HG02938 (cell line): ENCODE results near the gene BAHCC1.
"Not testable (repeated sequence)": the region's sequence is repeated elsewhere in the genome, so short reads cannot be mapped to it uniquely, and the experiment has no call there.

Experiments
- ATAC-seq: cut with Tn5 transposase; IDR thresholded peaks from one replicate; pipeline ENCODE4 v1.9.1; 2021; ENCODE audit warnings: mild to moderate bottlenecking, moderate library complexity; ENCODE audit not compliant: unreplicated experiment

The BAHCC1 gene

DNA sequence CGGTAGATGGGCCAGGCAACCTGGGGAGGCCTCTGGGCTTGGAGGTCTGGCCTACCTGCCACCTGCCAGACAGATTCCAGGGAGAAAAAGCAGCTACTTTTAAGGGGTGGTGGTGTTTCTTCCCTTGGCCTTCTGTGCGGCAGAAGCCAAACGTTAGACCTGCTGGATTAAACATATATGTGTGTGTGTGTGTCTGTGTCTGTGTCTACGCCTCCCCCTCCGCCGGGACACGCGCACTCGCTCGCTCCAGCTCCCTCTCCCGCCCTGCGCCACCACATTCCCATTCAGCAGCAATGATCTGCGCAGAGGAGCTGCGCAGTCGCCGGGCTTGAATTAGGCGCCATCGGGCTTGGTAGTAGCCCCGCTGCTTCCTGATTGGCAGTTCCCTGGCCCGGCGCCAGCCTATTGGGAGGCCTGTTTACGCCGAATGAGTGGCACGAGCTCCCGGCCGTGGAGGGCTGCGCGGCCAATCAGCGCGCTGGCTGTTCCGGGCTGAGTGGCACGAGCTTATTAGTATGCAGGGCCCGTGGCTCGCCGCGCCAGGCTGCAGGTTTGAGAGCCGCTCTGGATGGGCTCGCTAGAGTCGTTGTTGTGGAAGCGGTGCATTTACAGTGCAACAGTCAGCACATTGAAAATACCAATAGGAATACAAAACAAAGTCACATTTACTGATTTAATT lies at the start of gene BAHCC1:
TSS of gene BAHCC1 (plus strand) at position 537 of the 679 bp plus-strand sequence. CDS start 4,283 bp downstream, outside the sequence.
- no peak for ATAC-seq

DNA sequence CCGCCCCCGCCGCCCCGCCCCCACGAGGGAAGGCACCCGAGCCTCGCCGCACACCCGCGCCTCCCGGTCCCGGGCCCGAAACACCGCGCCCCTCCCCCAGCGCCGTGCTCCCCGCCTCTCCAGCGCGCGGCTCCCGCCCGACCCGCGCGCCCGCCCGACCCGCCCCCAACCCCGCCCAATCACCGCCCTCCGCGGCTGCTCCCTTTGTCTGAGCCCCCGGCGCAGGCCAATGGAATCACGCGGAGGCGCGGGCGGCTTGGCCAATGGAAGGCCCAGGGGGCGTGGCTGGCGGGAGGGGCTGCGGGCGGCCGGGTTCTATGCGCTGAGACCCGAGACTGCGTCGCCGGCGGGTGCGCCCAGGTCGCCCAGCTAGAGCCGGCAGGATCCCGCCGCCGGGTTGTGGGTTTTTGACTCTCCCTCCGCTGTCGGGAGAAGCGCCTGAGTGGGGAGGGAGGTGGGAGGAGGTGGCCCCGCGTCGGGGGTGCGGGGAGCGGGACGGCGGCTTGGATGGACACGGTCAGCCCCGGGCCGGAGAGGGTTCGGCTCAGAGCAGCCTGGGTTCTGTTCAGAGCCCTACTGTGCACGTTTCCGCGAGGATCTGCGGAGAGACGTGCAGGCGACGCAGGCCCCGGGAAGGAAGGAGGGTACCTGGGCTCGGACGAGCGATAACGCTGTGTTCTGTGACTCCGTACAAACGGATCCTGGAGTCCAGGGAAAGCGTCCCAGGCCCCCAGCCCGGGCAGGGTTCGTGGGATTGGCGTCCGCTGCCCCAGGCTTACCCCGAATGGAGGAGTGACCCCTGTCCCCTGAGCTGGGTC lies 49.0 kb upstream of the BAHCC1 start:
- ATAC-seq, result peak; percentile 61

DNA sequence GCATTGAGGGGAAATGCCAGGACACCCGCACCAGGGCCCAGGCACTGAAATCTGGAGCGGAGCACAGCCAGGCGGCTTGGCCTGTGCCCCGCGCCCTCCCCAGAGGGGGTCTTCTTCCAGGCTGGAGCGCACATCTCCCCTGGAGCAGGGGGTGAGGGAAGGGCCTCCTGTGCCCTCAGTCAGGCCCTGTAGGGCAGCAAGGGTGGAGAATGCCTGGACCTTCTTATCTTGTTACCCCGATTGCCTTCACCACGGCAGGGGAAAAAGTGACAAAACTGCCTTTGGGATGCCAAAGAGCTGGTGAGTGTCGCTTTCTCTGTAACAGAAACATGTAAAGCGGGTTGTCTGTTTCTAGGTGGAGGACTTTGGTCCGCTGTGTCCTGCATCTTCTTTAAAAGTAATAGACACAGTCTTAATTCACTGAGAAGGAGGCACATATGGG lies 48.3 kb upstream of the BAHCC1 start:
- ATAC-seq, result no peak

DNA sequence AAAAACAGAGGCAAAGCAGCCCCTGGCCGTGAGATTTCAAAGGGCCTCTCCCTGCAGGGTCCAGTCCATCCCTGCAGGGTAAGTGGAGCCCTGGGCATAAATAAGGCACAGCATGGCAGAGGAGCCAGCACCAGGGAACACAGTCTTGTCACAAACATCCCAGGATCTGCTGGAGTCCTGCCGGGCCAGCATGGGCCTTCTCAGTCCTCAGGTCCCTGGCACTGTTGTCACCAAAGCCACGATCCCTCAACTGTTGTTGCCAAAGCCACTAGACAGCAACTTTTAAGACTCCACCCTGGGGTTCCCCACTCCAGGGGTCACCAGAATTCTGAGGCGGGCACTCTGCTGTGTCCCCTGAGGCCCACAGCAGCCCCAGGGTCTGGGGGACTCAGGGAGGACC lies 47.8 kb upstream of the BAHCC1 start:
- no peak for ATAC-seq

DNA sequence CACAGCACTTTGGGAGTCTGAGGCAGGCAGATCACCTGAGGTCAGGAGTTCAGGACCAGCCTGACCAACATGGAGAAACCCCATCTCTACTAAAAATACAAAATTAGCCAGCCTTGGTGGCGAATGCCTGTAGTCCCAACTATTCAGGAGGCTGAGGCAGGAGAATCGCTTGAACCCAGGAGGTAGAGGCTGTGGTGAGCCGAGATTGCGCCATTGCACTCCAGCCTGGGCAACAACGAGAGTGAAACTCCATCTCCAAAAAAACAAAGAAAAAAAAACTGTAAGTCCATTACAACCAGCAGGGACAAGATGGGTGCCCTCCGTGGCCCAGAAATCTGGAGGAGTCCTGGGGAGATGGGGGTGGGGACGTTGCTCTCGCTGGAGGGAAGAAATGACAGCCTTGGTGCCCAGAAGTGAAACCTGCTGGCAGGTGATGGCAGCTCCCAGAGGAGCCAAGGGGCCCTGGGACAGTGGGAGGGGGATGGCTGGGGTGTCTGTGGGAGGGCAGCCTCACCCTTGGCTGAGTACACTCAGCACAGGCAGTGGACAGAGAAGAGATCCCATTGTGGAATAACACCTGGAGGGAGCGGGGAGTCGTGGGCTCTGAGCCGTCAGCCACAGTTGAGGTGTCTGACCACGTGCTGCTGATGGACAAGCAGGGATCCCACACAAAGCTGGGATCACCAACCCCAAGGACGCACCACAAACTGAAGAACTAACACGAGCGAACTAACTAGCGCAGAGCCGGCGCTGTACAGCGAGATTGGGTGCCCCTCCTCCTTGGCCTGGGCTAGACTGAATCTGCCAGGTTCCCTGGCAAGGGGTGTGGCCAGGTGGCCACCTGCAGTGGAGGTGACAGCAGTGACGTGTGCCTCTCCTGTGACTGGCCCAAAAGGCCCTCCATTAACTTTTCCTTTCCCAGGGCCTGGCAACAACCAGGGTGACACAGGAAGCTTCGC lies 46.9 kb upstream of the BAHCC1 start:
- ATAC-seq, result no peak

DNA sequence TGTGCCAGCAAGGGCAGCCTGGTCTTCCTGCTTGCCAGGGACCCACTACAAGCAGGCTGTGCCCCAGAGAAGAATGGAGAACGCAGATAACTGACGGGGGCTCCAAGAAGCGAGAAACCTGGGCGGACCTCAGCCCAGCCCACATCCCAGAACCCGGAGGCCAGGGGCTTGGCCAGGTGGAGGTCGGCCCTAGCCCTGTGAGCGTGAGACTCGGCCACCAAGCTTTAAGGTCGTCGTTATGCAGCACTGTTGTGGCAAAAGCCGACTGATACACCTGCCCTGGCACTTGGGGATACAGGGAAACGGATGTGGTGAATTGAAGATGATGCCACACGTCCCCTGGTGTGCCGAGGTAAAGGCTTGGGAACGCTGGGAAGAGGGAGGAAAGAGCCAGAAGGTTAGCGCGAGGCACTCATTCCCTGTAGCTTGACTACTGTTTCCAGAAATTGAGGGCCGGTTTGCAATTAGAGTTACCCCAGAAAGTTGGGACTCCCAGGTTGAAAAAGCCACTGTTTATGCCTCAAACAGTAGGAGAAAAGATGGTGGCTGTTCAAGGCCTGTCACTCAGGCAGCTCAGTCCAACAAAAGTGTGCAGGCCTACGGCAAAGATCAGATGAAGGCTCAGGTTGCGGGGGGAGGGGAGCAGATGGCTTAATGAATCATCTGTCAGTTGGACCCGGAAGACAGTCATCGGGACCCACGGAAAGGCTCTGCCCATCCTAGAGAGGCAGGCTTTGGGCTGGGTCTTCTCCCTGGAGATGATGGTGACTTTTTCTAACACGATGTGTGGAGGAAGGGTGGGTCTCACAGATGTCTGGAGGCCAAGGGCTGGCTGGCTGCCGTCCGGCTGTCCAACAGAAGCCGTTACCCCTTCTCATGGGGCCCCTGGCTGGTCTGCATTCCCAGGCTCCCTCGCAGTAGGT lies 45.6 kb upstream of the BAHCC1 start:
- no peak for ATAC-seq

DNA sequence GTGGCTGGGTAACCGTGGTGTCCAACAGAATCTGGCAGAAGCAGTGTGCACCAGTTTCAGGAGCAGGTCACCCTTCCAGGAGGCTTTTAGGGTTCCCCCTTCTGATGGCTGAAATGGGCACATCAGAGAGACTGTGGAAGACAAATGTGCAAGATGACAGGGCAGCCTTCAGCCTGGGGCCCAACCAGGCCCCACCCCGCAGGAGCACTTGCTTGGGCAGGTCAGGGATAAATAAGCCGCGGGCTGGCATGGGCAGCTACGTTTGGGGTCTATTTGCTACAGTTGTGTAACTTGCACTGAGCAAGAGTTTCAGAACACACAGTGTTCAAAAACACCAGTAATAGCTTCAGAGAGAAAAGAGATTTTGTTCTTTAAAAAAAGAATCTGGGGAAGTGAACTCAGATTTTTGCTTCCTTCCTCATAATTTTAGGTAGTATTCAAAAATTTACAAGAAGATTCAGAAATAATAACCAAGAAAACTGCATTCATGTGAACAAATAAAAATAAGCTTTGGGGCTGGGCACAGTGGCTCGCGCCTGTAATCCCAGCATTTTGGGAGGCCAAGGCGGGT lies 44.9 kb upstream of the BAHCC1 start:
- ATAC-seq, result no peak

DNA sequence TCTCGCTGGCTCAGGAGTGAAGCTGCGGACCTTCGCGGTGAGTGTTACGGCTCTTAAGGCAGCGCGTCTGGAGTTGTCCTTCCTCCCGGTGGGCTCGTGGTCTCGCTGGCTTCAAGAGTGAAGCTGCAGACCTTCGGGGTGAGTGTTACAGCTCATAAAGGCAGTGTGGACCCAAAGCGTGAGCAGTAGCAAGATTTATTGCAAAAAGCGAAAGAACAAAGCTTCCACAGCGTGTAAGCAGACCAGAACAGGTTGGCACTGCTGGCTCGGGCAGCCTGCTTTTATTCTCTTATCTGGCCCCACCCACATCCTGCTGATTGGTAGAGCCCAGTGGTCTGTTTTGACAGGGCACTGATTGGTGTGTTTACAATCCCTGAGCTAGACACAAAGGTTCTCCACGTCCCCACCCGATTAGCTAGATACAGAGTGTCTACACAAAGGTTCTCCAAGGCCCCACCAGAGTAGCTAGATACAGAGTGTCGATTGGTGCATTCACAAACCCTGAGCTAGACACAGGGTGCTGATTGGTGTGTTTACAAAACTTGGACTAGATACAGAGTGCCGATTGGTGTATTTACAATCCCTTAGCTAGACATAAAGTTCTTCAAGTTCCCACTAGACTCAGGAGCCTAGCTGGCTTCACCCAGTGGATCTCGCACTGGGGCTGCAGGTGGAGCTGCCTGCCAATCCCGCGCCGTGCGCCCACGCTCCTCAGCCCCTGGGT lies 43.8 kb upstream of the BAHCC1 start:
- ATAC-seq, result not testable (repeated sequence)

DNA sequence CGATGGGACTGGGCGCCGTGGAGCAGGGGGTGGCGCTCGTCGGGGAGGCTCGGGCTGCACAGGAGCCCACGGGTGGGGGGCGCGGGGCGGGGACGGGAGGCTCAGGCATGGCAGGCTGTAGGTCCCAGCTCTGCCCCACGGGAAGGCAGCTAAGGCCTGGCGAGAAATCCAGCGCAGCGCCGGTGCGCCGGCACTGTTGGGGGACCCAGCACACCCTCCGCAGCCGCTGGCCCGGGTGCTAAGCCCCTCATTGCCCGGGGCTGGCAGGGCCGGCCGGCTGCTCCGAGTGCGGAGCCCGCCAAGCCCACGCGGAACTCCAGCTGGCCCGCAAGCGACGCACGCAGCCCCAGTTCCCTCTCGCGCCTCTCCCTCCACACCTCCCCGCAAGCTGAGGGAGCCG lies 43.2 kb upstream of the BAHCC1 start:
- ATAC-seq, result not testable (repeated sequence)

DNA sequence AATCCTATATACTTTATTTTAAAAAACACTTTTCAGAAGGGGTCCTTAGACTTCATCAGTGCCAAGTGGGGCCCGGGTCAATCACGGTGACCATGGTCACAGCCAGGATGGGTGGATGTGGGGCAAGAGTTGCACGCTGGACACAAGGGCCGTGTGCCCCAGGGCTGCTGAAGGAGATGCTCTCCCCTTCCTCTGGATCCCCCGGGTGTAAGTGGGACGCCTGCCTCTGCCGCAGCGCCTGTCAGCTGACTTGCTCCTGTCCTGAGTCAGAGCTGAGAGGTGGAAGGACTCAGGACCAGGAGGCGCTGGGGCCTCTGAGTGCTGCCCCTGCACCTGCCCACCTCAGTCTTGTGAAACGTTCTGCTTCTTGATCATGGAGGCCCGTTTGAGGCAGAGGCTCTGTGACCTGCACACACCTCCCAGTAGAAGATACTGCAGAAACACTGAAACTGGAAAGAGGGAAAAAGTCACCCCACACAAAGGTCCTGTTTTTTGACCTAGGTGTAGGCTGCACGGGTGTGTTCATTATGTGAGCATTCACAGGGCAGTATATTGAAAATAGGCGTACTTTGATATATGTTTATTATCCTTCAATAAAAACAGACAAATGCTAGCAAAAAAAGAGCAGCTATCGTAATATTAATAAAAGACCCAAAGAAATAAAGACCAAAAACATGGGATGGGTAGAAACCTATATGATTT lies 40.9 kb upstream of the BAHCC1 start:
- ATAC-seq, result no peak

DNA sequence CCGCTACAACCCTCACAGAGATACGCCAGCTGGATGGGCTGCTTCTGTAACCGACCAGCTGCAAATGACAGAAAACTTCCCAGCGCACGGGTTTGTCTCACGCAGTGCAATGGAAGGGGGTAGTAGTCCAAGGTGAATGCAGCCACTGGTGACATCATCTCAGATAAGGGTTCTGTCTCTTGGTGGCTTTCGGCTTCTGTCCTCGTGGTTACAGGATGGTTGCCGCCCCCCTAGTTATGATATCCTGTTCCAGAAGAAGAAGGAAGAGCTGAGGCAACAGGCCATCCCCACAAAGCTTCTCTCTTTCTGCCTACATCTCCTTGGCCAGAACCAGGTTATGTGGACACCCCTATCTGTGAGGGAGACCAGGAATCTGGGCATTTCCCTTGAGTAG lies 40.3 kb upstream of the BAHCC1 start:
- ATAC-seq, result no peak

DNA sequence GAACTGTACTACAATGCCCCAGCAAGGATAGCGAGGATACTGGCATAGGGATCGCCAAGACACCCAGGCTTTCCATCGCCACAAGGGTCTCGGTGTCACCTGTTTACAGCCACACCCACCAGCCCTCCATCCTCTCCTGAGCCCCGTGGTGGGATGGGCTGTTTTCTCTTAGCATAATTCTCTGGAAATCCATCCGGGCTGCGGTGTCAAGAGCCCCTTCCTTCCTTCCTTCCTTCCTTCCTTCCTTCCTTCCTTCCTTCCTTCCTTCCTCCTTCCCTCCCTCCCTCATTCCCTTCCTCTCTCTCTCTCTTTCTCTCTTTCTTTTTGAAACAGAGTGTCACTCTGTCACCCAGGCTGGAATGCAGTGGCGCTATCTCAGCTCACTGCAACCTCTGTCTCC lies 36.0 kb upstream of the BAHCC1 start:
- no peak for ATAC-seq

DNA sequence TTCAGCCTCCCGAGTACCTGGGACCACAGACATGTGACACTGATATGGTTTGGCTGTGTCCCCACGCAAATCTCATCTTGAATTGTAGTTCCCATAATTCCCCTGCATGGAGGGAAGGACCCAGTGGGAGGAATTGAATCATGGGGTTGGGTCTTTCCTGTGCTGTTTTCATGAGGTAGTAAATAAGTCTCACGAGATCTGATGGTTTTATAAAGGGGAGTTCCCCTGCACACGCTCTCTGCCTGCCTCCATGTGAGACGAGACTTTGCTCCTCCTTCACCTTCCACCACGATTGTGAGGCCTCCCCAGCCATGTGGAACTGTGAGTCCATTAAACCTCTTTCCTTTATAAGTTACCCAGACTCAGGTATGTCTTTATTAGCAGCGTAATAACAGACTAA lies 33.3 kb upstream of the BAHCC1 start:
- not testable (repeated sequence) for ATAC-seq

DNA sequence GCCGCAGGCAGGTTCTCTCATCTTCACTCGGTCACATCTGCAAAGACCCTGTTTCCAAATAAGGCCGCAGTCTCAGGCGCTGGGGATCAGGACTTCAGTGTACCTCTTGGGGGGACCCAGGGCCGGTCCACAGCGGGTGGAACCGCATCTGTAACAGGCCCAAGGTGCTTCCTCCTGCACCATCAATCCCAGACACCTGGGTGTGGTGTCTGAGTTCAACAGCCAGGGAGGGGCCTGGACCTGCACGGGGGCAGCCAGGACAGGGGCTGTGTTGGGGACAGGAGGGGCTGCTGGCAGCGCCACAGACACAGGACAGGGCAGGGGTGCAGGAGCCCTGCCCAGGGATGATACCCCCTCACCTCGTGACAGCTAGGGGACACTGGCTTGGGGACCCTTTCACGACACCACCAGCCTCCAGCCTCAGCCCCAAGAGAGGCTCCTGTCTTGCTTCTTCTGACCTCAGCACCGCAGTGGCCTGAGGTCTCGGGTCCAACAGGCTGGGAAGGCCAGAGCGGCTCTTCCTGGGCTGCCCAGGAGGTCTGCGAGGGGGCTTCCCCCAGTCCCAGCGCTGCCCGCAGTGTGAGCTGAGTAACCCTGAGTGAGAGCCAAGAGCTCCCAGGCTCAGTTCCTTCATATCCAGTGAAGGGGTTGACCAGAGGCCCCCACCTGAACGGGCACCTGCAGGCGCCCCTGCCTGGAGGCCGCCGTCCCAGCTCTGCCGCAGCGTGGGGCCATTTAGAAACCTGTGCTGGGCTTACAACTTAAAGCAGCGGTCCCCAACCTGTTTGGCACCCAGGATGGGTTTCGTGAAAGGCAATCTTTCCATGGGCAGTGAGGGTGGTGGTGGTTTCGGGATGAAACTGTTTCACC lies 30.7 kb upstream of the BAHCC1 start:
- no peak for ATAC-seq

DNA sequence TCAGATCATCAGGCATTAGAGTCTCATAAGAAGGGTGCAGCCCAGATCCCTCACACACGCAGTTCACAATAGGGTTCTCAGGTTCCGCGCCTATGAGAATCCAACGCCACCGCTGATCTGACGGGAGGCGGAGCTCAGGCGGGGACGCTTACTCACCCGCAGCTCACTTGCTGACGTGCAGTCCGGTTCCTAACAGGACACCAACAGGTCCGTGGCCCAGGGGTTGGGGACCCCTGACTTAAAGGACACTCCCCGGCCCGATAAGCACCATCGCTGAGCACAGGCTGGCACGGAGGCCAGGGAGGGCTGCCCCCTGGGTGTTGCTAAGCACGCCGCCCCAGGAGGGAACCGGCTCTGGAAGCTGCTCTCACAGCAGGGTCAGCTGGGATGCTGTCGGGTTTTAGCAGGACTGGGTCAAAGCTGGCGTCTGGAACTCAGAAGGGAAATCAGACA lies 30.1 kb upstream of the BAHCC1 start:
- no peak for ATAC-seq

DNA sequence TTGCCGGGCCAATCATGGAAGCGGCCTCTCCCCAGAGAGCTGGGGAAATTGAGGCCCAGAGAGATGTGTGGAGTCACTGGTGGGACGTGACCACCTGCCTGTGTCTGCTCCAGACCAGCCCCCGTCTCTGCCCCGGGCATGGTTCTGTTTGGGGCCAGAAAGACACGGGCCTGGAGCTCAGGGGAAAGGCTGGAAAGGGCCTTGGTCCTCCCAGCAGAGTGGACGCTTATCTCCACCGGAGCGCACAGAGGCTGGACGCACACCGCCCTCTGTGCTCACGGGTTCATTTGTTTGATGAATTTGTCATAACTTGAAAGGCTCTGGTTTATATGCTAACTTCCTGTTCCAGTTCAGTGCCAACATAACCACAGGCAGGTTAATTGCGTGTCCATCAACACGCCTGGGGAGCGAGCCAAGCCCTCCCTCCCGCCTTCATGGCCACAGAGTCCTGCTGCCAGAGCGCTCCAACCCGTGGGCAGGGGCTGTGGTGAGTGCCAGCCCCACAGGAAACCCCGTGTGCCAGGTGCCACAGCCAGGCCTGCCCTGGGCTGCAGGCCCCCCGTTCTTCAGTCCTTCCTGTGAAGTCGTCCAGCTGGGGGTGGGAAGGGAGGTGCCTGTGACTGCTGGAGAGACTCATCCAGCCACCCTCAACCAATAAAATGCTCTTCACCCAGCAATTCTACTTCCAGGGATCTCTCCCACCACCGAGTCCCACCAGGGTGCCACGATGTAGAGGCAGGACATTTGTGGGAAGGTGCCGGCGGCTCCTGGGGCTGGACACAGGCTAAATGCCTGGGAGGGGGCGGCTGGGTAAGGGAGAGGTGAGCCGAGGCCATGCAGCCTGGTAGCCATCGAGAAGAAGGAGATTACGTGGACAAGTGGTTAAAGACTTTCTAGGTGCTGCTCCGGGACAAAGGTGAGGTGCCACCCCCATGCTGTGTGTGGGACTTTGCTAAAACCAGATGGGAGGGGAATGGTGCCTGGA lies 29.4 kb upstream of the BAHCC1 start:
- ATAC-seq, result no peak
